ENCODE results near the gene TTC21B. TPM values are rescaled to one million over a fixed set of nuclear protein-coding genes. Genes with fewer than 3 reads are reported as not detected.

TTC21B gene
- total RNA-seq, 1 donor, result 34.5 TPM

- H3K4me3 ChIP-seq (ENCODE audit: low read depth, low read length), result peak overlapping the region; percentile 79
- no peak for DNase-seq (ENCODE audit: low read depth)
- TF ChIP-seq CTCF (IDR thresholded peaks at IDR 0.05; ENCODE audit: insufficient read depth, low read depth, low read length), result peak; percentile 8
Observed at GRCh38 chr2:165953306-165953654, 296 bp downstream of the TTC21B start.

- no peak for TF ChIP-seq CTCF (IDR thresholded peaks at IDR 0.05; ENCODE audit: insufficient read depth, low read depth, low read length)
- peak overlapping the region; percentile 79 for H3K4me3 ChIP-seq (ENCODE audit: low read depth, low read length)
- peak; percentile 9 for DNase-seq (ENCODE audit: low read depth)
Observed at GRCh38 chr2:165952741-165953211, 800 bp downstream of the TTC21B start.

- no peak for DNase-seq (ENCODE audit: low read depth)
- H3K4me3 ChIP-seq (ENCODE audit: low read depth, low read length), result no peak overlapping the region
Observed at GRCh38 chr2:165952085-165952484, 1.5 kb downstream of the TTC21B start.

GRCh38 chr2:165950438-165950837 lies 3.1 kb downstream of the TTC21B start:
- H3K4me3 ChIP-seq (ENCODE audit: low read depth, low read length), result no peak overlapping the region
- TF ChIP-seq CTCF (IDR thresholded peaks at IDR 0.05; ENCODE audit: insufficient read depth, low read depth, low read length), result no peak
- DNase-seq (ENCODE audit: low read depth), result no peak

More at GRCh38 chr2:165952085-165952484, 1.5 kb downstream of the TTC21B start:
- no peak for TF ChIP-seq CTCF (IDR thresholded peaks at IDR 0.05; ENCODE audit: insufficient read depth, low read depth, low read length)

GRCh38 chr2:165941827-165942226 lies 11.7 kb downstream of the TTC21B start:
- no peak overlapping the region for H3K4me3 ChIP-seq (ENCODE audit: low read depth, low read length)
- no peak for TF ChIP-seq CTCF (IDR thresholded peaks at IDR 0.05; ENCODE audit: insufficient read depth, low read depth, low read length)
- DNase-seq (ENCODE audit: low read depth), result no peak

GRCh38 chr2:165938237-165938636 lies 15.3 kb downstream of the TTC21B start:
- no peak for TF ChIP-seq CTCF (IDR thresholded peaks at IDR 0.05; ENCODE audit: insufficient read depth, low read depth, low read length)
- DNase-seq (ENCODE audit: low read depth), result no peak
- H3K4me3 ChIP-seq (ENCODE audit: low read depth, low read length), result no peak overlapping the region

- DNase-seq (ENCODE audit: low read depth), result no peak
- TF ChIP-seq CTCF (IDR thresholded peaks at IDR 0.05; ENCODE audit: insufficient read depth, low read depth, low read length), result no peak
- no peak overlapping the region for H3K4me3 ChIP-seq (ENCODE audit: low read depth, low read length)
Observed at GRCh38 chr2:165933211-165933910, 20.2 kb downstream of the TTC21B start.
